Activated CD4-positive, alpha-beta T cell treated with anti-CD3 and anti-CD28 coated beads, Interleukin-2, amount 10 ng/mL, durations not matched to agents 24 days and 14 days (primary cell): Measurements from ENCODE around the gene MYLK2. TPM values are rescaled to one million over a fixed set of nuclear protein-coding genes. Genes with fewer than 3 reads are reported as not detected.

Source experiments
- DNase-seq: peaks from one replicate; pipeline ENCODE4 v3.0.0; 2022
- H3K27ac Mint-ChIP-seq: one replicate; pipeline ENCODE4 v1.8.0; 2022; ENCODE audit warnings: mild to moderate bottlenecking, mixed read lengths
- H3K27me3 Mint-ChIP-seq: one replicate; pipeline ENCODE4 v1.8.0; 2022; ENCODE audit warnings: mixed read lengths
- H3K36me3 Mint-ChIP-seq: one replicate; pipeline ENCODE4 v1.8.0; 2022; ENCODE audit warnings: low read depth, mild to moderate bottlenecking, mixed read lengths
- H3K4me1 Mint-ChIP-seq: one replicate; pipeline ENCODE4 v1.8.0; 2021; ENCODE audit warnings: mixed read lengths
- H3K4me3 Mint-ChIP-seq: one replicate; pipeline ENCODE4 v1.8.0; 2022; ENCODE audit warnings: mild to moderate bottlenecking, moderate library complexity, mixed read lengths
- H3K9me3 Mint-ChIP-seq: one replicate; pipeline ENCODE4 v1.8.0; 2021; ENCODE audit warnings: mixed read lengths
- intact Hi-C: fragments of 100-400 bp; cut with micrococcal nuclease; formaldehyde crosslinking; loops from one replicate; pipeline ENCODE4 v1.15.1; 2023
- total RNA-seq: library from RNA; stranded (reverse); gene quantifications from 2 replicates; pipeline ENCODE4 v1.2.3, GENCODE V29; 2022

The MYLK2 gene
- total RNA-seq, result 0.26 and 0.28 TPM in 2 replicates

- Mint-ChIP-seq H3K9me3 (no peaks in the 10 kb centered on the region), H3K4me1 (peaks cover 9% of the 10 kb centered on the region), H3K27me3 (peaks cover 5% of the 10 kb centered on the region), H3K36me3 (no peaks in the 10 kb centered on the region), H3K27ac (no peak within 1 kb of the TSS), H3K4me3 (no peak within 1 kb of the TSS)
- DNase-seq, result no peak
- intact Hi-C loops, result no loop called here
Observed at GRCh38 chr20:31819083-31819784, at the start of gene MYLK2. Gene MYLK2, plus strand, starts transcription at chr20:31819356. Its CDS starts 225 bp downstream, at chr20:31819581.

DNA sequence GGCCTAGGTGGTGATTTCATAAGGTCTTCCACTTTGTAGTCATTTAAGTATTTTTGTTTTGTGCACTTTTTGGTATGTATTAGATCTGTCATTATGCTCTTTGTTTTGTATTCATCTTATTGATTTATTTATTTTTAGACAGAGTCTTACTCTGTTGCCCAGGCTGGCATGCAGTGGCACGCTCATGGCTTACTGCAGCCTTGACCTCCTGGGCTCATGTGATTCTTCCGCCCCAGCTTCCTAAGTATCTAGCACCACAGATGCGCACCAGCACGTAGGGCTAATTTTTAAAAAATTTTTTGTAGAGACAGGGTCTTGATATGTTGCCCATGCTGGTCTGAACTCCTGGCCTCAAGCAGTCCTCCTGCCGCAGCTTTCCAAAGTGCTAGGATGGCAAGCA is 49.5 kb upstream of the MYLK2 start:
- Mint-ChIP-seq H3K27me3 (no peaks in the 10 kb centered on the region), H3K36me3 (peaks cover 58% of the 10 kb centered on the region), H3K4me1 (peaks cover 4% of the 10 kb centered on the region), H3K27ac (no peak overlapping the region), H3K4me3 (no peak overlapping the region), H3K9me3 (no peaks in the 10 kb centered on the region)
- intact Hi-C loops, result no loop called here
- no peak for DNase-seq

DNA sequence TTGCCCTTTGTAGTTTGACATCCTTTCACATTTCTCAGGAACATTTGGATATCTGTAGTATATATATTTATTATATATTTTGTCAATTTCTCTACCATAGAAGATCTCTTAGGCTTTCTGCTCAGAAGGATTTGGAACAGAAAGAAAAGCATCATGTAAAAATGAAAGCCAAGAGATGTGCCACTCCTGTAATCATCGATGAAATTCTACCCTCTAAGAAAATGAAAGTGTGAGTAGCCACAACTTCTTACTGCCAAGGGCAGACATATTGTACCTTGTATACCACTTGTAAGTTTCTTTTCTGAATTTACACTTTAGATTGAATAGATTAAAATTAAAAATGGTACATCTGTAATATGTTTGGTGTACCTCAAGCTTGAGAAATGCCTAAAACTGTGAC is 48.9 kb upstream of the MYLK2 start:
- Mint-ChIP-seq H3K36me3 (peaks cover 57% of the 10 kb centered on the region), H3K27ac (no peak overlapping the region), H3K27me3 (no peaks in the 10 kb centered on the region), H3K9me3 (no peaks in the 10 kb centered on the region), H3K4me1 (peaks cover 4% of the 10 kb centered on the region), H3K4me3 (no peak overlapping the region)
- no peak for DNase-seq
- intact Hi-C loops, result no loop called here

- Mint-ChIP-seq H3K27ac (no peak overlapping the region), H3K27me3 (no peaks in the 10 kb centered on the region), H3K36me3 (peaks cover 70% of the 10 kb centered on the region), H3K4me1 (peaks cover 4% of the 10 kb centered on the region), H3K4me3 (no peak overlapping the region), H3K9me3 (no peaks in the 10 kb centered on the region)
- intact Hi-C loops, result no loop called here
- no peak for DNase-seq
Observed at GRCh38 chr20:31774408-31774807, 44.7 kb upstream of the MYLK2 start.

DNA sequence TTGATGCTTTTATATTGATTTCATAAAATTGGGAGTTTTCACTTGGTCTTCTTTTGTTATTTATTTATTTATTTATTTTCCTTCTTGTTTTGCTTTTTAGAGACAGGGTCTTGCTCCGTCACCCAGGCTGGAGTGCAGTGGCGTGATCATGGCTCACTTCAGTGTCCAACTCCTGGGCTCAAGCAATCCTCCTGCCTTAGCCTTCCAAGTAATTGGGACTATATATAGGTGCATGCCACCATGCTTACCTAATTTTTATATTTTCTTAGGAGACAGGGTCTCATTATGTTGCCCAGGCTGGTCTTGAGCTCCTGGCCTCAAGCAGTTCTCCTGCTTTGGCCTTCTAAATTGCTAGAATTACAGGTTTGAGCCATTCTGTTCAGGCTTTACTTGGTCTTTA is 38.3 kb upstream of the MYLK2 start:
- H3K36me3 Mint-ChIP-seq, result peaks cover 61% of the 10 kb centered on the region
- no peaks in the 10 kb centered on the region for H3K27me3 Mint-ChIP-seq
- H3K27ac Mint-ChIP-seq, result no peak overlapping the region
- H3K4me1 Mint-ChIP-seq, result no peaks in the 10 kb centered on the region
- no peaks in the 10 kb centered on the region for H3K9me3 Mint-ChIP-seq
- no peak for DNase-seq
- intact Hi-C loops, result no loop called here
- H3K4me3 Mint-ChIP-seq, result no peak overlapping the region

- H3K9me3 Mint-ChIP-seq, result no peaks in the 10 kb centered on the region
- no peaks in the 10 kb centered on the region for H3K4me1 Mint-ChIP-seq
- no peak overlapping the region for H3K27ac Mint-ChIP-seq
- no peak for DNase-seq
- intact Hi-C loops, result no loop called here
- no peak overlapping the region for H3K4me3 Mint-ChIP-seq
- H3K36me3 Mint-ChIP-seq, result peaks cover 60% of the 10 kb centered on the region
- H3K27me3 Mint-ChIP-seq, result no peaks in the 10 kb centered on the region
Observed at GRCh38 chr20:31781945-31782344, 37.2 kb upstream of the MYLK2 start.

- Mint-ChIP-seq H3K4me3 (no peak overlapping the region), H3K27ac (no peak overlapping the region), H3K36me3 (peaks cover 52% of the 10 kb centered on the region), H3K4me1 (peaks cover 3% of the 10 kb centered on the region), H3K9me3 (no peaks in the 10 kb centered on the region), H3K27me3 (no peaks in the 10 kb centered on the region)
- intact Hi-C loops, result no loop called here
- DNase-seq, result no peak
Observed at GRCh38 chr20:31784354-31785044, 34.7 kb upstream of the MYLK2 start.

- Mint-ChIP-seq H3K27ac (no peak overlapping the region), H3K4me3 (no peak overlapping the region), H3K4me1 (peaks cover 3% of the 10 kb centered on the region), H3K9me3 (no peaks in the 10 kb centered on the region), H3K36me3 (peaks cover 49% of the 10 kb centered on the region), H3K27me3 (no peaks in the 10 kb centered on the region)
- no peak for DNase-seq
- intact Hi-C loops, result no loop called here
Observed at GRCh38 chr20:31785089-31785488, 34.1 kb upstream of the MYLK2 start.

DNA sequence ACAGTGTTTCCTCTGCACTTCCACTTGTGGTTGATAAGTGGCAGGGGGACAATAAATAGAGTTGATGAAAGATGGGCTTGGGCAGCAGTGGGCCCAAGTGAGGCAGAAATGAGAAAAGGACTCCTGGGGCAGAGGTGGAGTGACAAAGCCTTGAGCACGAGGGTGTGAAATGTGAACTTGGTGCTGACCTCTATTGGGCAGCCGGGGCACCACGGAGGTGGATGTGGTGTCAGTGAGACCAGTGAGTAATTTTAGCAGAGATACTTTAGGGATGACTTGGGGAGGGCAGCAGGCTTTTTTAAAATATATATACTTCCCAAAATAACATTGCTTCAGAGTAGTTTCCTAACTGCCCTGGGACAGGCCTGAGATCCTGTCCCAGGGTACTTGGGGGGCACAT is 30.6 kb upstream of the MYLK2 start:
- no peaks in the 10 kb centered on the region for H3K9me3 Mint-ChIP-seq
- no peaks in the 10 kb centered on the region for H3K27me3 Mint-ChIP-seq
- H3K27ac Mint-ChIP-seq, result no peak overlapping the region
- H3K4me1 Mint-ChIP-seq, result peaks cover 3% of the 10 kb centered on the region
- H3K36me3 Mint-ChIP-seq, result peaks cover 40% of the 10 kb centered on the region
- no peak for DNase-seq
- intact Hi-C loops, result no loop called here
- H3K4me3 Mint-ChIP-seq, result no peak overlapping the region

DNA sequence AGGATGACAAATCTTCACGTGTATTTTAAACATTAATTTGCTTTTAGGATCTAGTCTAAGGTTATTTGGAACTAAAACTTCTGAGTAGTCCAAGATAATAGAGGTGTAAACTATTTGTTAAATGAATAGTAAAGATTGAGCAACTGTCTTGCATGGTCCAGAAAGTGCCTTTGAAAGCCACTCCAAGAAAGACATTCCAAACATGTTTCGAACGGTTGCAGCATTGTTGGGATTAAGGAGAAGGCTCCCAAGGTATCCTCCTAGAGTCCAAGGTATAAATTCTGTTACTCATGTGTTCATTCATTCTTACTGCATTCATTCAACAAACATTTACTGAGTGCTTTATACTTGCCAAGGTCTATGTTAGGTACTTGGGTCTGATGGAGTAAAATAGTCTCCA is 28.8 kb upstream of the MYLK2 start:
- H3K4me3 Mint-ChIP-seq, result no peak overlapping the region
- intact Hi-C loops, result no loop called here
- peaks cover 3% of the 10 kb centered on the region for H3K4me1 Mint-ChIP-seq
- no peak for DNase-seq
- no peaks in the 10 kb centered on the region for H3K9me3 Mint-ChIP-seq
- H3K27ac Mint-ChIP-seq, result no peak overlapping the region
- peaks cover 38% of the 10 kb centered on the region for H3K36me3 Mint-ChIP-seq
- H3K27me3 Mint-ChIP-seq, result no peaks in the 10 kb centered on the region

DNA sequence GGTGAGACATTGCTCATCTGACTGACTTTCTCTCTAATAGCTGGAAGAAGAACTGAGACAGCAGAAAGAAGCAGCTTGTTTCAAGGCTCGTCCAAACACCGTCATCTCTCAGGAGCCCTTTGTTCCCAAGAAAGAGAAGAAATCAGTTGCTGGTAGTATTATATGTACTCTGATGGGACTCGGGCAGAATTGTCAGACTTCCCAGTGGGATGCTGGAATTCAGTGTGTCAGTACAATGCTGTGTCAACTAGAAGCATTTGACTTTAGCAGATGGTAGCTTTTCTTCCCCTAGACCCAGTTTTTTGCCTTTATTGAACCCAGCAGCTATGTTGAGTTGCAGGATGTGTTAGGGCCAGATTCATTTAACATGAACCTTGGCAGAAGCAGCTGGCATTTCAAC is 21.8 kb upstream of the MYLK2 start:
- intact Hi-C loops, result no loop called here
- Mint-ChIP-seq H3K4me1 (no peaks in the 10 kb centered on the region), H3K4me3 (no peak overlapping the region), H3K27me3 (no peaks in the 10 kb centered on the region), H3K36me3 (peaks cover 68% of the 10 kb centered on the region), H3K9me3 (no peaks in the 10 kb centered on the region), H3K27ac (no peak overlapping the region)
- DNase-seq, result no peak

DNA sequence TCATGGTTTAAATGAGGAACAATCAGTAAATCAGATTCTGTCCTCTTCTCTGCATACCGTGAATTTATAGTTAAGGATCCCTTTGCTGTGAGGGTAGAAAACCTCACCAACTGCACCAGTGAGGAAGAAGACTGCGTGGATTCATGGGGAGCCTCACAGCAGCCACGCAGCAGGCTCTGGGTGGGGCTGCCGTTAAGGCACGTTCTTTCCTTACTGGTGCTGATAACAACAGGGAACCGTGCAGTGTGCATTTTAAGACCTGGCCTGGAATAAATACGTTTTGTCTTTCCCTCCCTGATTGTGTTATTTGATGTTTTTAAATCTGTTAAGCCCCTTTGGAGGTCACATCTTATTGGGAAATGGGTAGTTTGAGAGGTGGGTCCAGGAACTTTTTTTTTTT is 17.6 kb upstream of the MYLK2 start:
- peaks cover 68% of the 10 kb centered on the region for H3K36me3 Mint-ChIP-seq
- intact Hi-C loops, result no loop called here
- H3K27ac Mint-ChIP-seq, result no peak overlapping the region
- H3K4me1 Mint-ChIP-seq, result peaks cover 16% of the 10 kb centered on the region
- H3K4me3 Mint-ChIP-seq, result no peak overlapping the region
- no peak for DNase-seq
- H3K9me3 Mint-ChIP-seq, result no peaks in the 10 kb centered on the region
- H3K27me3 Mint-ChIP-seq, result no peaks in the 10 kb centered on the region

GRCh38 chr20:31803552-31804291 is 15.4 kb upstream of the MYLK2 start:
- intact Hi-C loops, result no loop called here
- Mint-ChIP-seq H3K9me3 (no peaks in the 10 kb centered on the region), H3K27ac (peak overlapping the region; percentile 49), H3K27me3 (no peaks in the 10 kb centered on the region), H3K4me1 (peaks cover 18% of the 10 kb centered on the region), H3K36me3 (peaks cover 59% of the 10 kb centered on the region), H3K4me3 (no peak overlapping the region)
- no peak for DNase-seq
